H9 (cell line): Measurements from ENCODE around the gene ERAP2. TPM values are rescaled to one million over a fixed set of nuclear protein-coding genes. Genes with fewer than 3 reads are reported as not detected.

Experiments
- DNase-seq: peaks from one replicate; pipeline ENCODE4 v3.0.0-alpha.2; 2017
- H2AFZ ChIP-seq: one replicate; pipeline ENCODE4 v1.6.1; 2013; ENCODE audit warnings: mild to moderate bottlenecking, low read length, control low read depth, moderate library complexity
- H2AK5ac ChIP-seq: 2 replicates; pipeline ENCODE4 v1.6.1; 2013; ENCODE audit warnings: low read length, control low read depth, mixed read lengths; ENCODE audit not compliant: insufficient read length
- H2BK120ac ChIP-seq: one replicate; pipeline ENCODE4 v1.6.1; 2013; ENCODE audit warnings: low read depth, mild to moderate bottlenecking, low read length, control low read depth, inconsistent platforms; ENCODE audit not compliant: poor library complexity, severe bottlenecking
- H2BK12ac ChIP-seq: 2 replicates; pipeline ENCODE4 v1.6.1; 2013; ENCODE audit warnings: low read length, control low read depth, mixed read lengths, low read depth; ENCODE audit not compliant: insufficient read length
- H2BK15ac ChIP-seq: 2 replicates; pipeline ENCODE4 v1.6.1; 2013; ENCODE audit warnings: low read depth, low read length, control low read depth
- H2BK20ac ChIP-seq: one replicate; pipeline ENCODE4 v1.6.1; 2013; ENCODE audit warnings: low read depth, mild to moderate bottlenecking, low read length, control low read depth, inconsistent platforms; ENCODE audit not compliant: poor library complexity, severe bottlenecking
- H2BK5ac ChIP-seq: 2 replicates; pipeline ENCODE4 v1.6.1; 2013; ENCODE audit warnings: low read length, control low read depth, mixed read lengths; ENCODE audit not compliant: insufficient read length
- H3K14ac ChIP-seq: 2 replicates; pipeline ENCODE4 v1.6.1; 2013; ENCODE audit warnings: low read length, control low read depth; ENCODE audit not compliant: insufficient read depth
- H3K18ac ChIP-seq: 2 replicates; pipeline ENCODE4 v1.6.1; 2013; ENCODE audit warnings: low read depth, mild to moderate bottlenecking, mixed read lengths, low read length, control low read depth; ENCODE audit not compliant: insufficient read length
- H3K23ac ChIP-seq: 2 replicates; pipeline ENCODE4 v1.6.1; 2013; ENCODE audit warnings: low read length, control low read depth, mixed read lengths, low read depth; ENCODE audit not compliant: insufficient read length
- H3K23me2 ChIP-seq: 2 replicates; pipeline ENCODE4 v1.6.1; 2013; ENCODE audit warnings: low read depth, mild to moderate bottlenecking, mixed read lengths, low read length, control low read depth; ENCODE audit not compliant: insufficient read length, poor library complexity, severe bottlenecking
- H3K27ac ChIP-seq: 2 replicates; pipeline ENCODE4 v1.5.1; 2013; ENCODE audit warnings: low read length, control low read depth, mixed read lengths, low read depth; ENCODE audit not compliant: insufficient read length
- H3K27me3 ChIP-seq: 2 replicates; pipeline ENCODE4 v1.6.1; 2013; ENCODE audit warnings: low read length, control low read depth, inconsistent platforms; ENCODE audit not compliant: insufficient read depth
- H3K4ac ChIP-seq: 2 replicates; pipeline ENCODE4 v1.6.1; 2013; ENCODE audit warnings: low read depth, mild to moderate bottlenecking, control low read depth, inconsistent platforms, low read length, moderate library complexity
- H3K4me1 ChIP-seq: 2 replicates; pipeline ENCODE4 v1.6.1; 2013; ENCODE audit warnings: low read length, control low read depth, inconsistent platforms; ENCODE audit not compliant: insufficient read depth
- H3K4me2 ChIP-seq: 2 replicates; pipeline ENCODE4 v1.6.1; 2013; ENCODE audit warnings: low read length, control low read depth, mixed read lengths; ENCODE audit not compliant: insufficient read length, insufficient read depth
- H3K56ac ChIP-seq: 2 replicates; pipeline ENCODE4 v1.6.1; 2013; ENCODE audit warnings: low read depth, mild to moderate bottlenecking, mixed read lengths, low read length, control low read depth; ENCODE audit not compliant: insufficient read length
- H3K79me1 ChIP-seq: 2 replicates; pipeline ENCODE4 v1.6.1; 2013; ENCODE audit warnings: low read depth, mild to moderate bottlenecking, moderate library complexity, low read length, control low read depth, inconsistent platforms; ENCODE audit not compliant: insufficient read depth, poor library complexity, severe bottlenecking
- H3K79me2 ChIP-seq: 2 replicates; pipeline ENCODE4 v1.6.1; 2013; ENCODE audit warnings: low read length, control low read depth, inconsistent platforms; ENCODE audit not compliant: insufficient read depth
- H3K9ac ChIP-seq: 2 replicates; pipeline ENCODE4 v1.6.1; 2013; ENCODE audit warnings: low read length, control low read depth, mixed read lengths; ENCODE audit not compliant: insufficient read length; ENCODE audit errors: extremely low read depth
- H3K9me3 ChIP-seq: one replicate; pipeline ENCODE4 v1.6.1; 2013; ENCODE audit warnings: low read depth, low read length, inconsistent platforms; ENCODE audit not compliant: control insufficient read depth
- H3T11ph ChIP-seq: one replicate; pipeline ENCODE4 v1.6.1; 2013; ENCODE audit warnings: mild to moderate bottlenecking, low read length, control low read depth, inconsistent platforms
- H4K20me1 ChIP-seq: one replicate; pipeline ENCODE4 v1.6.1; 2013; ENCODE audit not compliant: control insufficient read depth, insufficient read length, insufficient read depth
- H4K5ac ChIP-seq: 2 replicates; pipeline ENCODE4 v1.6.1; 2013; ENCODE audit warnings: low read depth, mild to moderate bottlenecking, mixed read lengths, low read length, control low read depth; ENCODE audit not compliant: insufficient read length
- H4K8ac ChIP-seq: replicated peaks from 2 replicates; pipeline ENCODE4 v1.6.1; 2013; ENCODE audit warnings: low read length, control low read depth, mixed read lengths, low read depth; ENCODE audit not compliant: insufficient read length
- H4K91ac ChIP-seq: 2 replicates; pipeline ENCODE4 v1.6.1; 2013; ENCODE audit warnings: low read depth, mild to moderate bottlenecking, moderate library complexity, mixed read lengths, low read length, control low read depth; ENCODE audit not compliant: insufficient read length
- H3K27ac Mint-ChIP-seq, 3 experiments: 2 replicates in 2 of 3; 3 replicates in 1 of 3; pipeline ENCODE4 v1.8.0; 2020 to 2021; ENCODE audit warnings: mixed read lengths in 3 of 3, mild to moderate bottlenecking in 1 of 3, moderate library complexity in 1 of 3
- H3K27me3 Mint-ChIP-seq: 2 replicates; pipeline ENCODE4 v1.8.0; 2021; ENCODE audit warnings: low read depth, mild to moderate bottlenecking, moderate library complexity, mixed read lengths
- H3K36me3 Mint-ChIP-seq, 3 experiments: 2 replicates in 2 of 3; 3 replicates in 1 of 3; pipeline ENCODE4 v1.8.0; 2020 to 2021; ENCODE audit warnings: low read depth in 3 of 3, mixed read lengths in 3 of 3; ENCODE audit not compliant: insufficient read depth in 1 of 3
- H3K4me1 Mint-ChIP-seq, 2 experiments: 2 replicates each; pipeline ENCODE4 v1.8.0; 2020; ENCODE audit warnings: mixed read lengths in 2 of 2
- H3K4me3 Mint-ChIP-seq, 2 experiments: 2 replicates in 1 of 2; 3 replicates in 1 of 2; pipeline ENCODE4 v1.8.0; 2020 to 2021; ENCODE audit warnings: mild to moderate bottlenecking in 2 of 2, mixed read lengths in 2 of 2, moderate library complexity in 1 of 2
- H3K9me3 Mint-ChIP-seq, 2 experiments: 2 replicates in 1 of 2; 3 replicates in 1 of 2; pipeline ENCODE4 v1.8.0; 2020; ENCODE audit warnings: mild to moderate bottlenecking in 2 of 2, mixed read lengths in 2 of 2, moderate library complexity in 1 of 2
- WGBS: extraction: QIAGEN DNeasy Blood & Tissue Kit; methylation state at CpG from one replicate; pipeline ENCODE4 v1.1.7; 2013; ENCODE audit warnings: missing lambda C conversion rate, low lambda C conversion rate, mixed read lengths; ENCODE audit not compliant: insufficient read length; ENCODE audit errors: extremely low coverage; 5-methylcytosine and 5-hydroxymethylcytosine counted together
- total RNA-seq: library from RNA; stranded (reverse); gene quantifications from 2 replicates; pipeline ENCODE4 v1.2.1, GENCODE V29; 2021
- TF ChIP-seq, protein P1 (sequence below): fragments of 200-600 bp; sonication (generic); conservative IDR thresholded peaks from 3 replicates; pipeline ENCODE4 v1.8.0; 2021; ENCODE audit warnings: antibody characterized with exemption, mild to moderate bottlenecking

The ERAP2 gene
- total RNA-seq, 1 experiment from 2014 or later: 0.09 TPM

DNA sequence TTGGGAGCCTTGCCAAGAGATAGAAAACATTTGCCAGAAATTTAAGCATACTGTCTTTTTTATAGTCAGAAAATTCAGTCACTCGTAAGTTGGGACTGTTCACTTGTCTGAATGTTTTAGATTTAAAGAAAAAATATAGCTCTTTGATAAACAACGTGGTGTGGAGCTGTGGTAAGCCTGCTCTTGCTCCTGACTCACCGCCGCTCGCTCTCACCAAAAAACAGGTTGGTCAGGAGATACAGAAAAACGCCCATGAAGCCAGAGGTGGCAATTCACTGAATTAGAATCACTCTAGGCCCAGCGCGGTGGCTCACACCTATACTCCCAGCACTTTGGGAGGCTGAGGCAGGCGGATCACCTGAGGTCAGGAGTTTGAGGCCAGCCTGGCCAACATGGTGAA, 65.8 kb downstream of the ERAP2 start:
- H3K4me2 ChIP-seq: no peak overlapping the region
- DNase-seq: no peak
- TF ChIP-seq, protein P1, sequence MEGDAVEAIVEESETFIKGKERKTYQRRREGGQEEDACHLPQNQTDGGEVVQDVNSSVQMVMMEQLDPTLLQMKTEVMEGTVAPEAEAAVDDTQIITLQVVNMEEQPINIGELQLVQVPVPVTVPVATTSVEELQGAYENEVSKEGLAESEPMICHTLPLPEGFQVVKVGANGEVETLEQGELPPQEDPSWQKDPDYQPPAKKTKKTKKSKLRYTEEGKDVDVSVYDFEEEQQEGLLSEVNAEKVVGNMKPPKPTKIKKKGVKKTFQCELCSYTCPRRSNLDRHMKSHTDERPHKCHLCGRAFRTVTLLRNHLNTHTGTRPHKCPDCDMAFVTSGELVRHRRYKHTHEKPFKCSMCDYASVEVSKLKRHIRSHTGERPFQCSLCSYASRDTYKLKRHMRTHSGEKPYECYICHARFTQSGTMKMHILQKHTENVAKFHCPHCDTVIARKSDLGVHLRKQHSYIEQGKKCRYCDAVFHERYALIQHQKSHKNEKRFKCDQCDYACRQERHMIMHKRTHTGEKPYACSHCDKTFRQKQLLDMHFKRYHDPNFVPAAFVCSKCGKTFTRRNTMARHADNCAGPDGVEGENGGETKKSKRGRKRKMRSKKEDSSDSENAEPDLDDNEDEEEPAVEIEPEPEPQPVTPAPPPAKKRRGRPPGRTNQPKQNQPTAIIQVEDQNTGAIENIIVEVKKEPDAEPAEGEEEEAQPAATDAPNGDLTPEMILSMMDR: no peak
- no peak overlapping the region for H2AFZ ChIP-seq
- Mint-ChIP-seq H3K27me3 (peaks cover 12% of the 10 kb centered on the region), H3K27ac (no peak overlapping the region), H3K9me3 (no peaks in the 10 kb centered on the region), H3K4me3 (no peak overlapping the region), H3K4me1 (peaks cover 9 to 12% of the 10 kb centered on the region in 2 experiments), H3K36me3 (no peaks in the 10 kb centered on the region)
- H4K5ac ChIP-seq: no peak overlapping the region
- no peak overlapping the region for H3K23ac ChIP-seq
- H3K9ac ChIP-seq: no peak overlapping the region
- no peak overlapping the region for H2BK120ac ChIP-seq
- no peaks in the 10 kb centered on the region for H3K79me1 ChIP-seq
- no peak overlapping the region for H3K14ac ChIP-seq
- H4K8ac ChIP-seq: no peak overlapping the region
- H4K20me1 ChIP-seq: no peaks in the 10 kb centered on the region
- H3K4me1 ChIP-seq: no peaks in the 10 kb centered on the region
- no peaks in the 10 kb centered on the region for H3K79me2 ChIP-seq
- H3K23me2 ChIP-seq: no peaks in the 10 kb centered on the region
- H2BK15ac ChIP-seq: no peak overlapping the region
- H3K56ac ChIP-seq: no peak overlapping the region
- no peak overlapping the region for H3K18ac ChIP-seq
- no peak overlapping the region for H2BK12ac ChIP-seq
- H2BK20ac ChIP-seq: no peak overlapping the region
- WGBS: no CpG with 5 or more reads among the region's 9 CpGs
- H3T11ph ChIP-seq: no peak overlapping the region
- no peak overlapping the region for H3K27ac ChIP-seq
- no peak overlapping the region for H3K4ac ChIP-seq
- no peak overlapping the region for H2AK5ac ChIP-seq
- H3K27me3 ChIP-seq: no peaks in the 10 kb centered on the region; the same call in 1 of the 2 replicates
- H2BK5ac ChIP-seq: no peak overlapping the region
- H3K9me3 ChIP-seq: no peaks in the 10 kb centered on the region
- H4K91ac ChIP-seq: no peak overlapping the region
